ENCODE measurements around the gene ARAP1. TPM values are rescaled to one million over a fixed set of nuclear protein-coding genes. Genes with fewer than 3 reads are reported as not detected.
A peak's percentile ranks its signal among the peaks of the same experiment; 100 is the strongest.

The ARAP1 gene
- total RNA-seq, 1 donor from 2014 or later = 17.6 TPM

DNA sequence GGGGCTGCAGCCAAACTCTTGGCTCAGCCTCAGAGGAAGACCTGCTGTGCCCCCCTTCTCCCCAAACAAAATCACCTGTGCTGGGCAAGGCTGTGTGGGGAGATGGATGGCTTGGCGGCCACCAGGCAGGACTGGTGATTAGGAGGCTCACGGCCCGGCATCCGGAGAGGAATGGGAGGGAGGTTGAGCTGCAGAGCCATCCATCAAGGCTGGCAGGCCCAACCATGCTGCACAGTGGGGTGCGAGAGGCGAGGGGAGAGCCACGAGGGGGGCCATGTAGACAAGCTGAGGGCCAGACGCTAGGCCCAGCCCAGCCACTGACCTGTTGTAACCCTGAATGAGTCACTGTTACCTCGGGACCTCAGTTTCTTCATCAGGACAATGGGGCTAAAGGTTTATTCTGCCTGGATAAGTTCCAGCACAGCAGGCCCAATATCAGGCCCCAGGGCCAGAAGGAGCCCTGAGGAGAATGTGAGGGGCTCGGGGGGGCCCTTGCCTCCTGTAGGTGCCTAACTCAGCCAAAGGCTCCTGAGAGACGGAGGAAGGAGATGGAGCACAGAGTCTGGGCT is 96.2 kb downstream of the ARAP1 start:
- H3K9me3 ChIP-seq (ENCODE audit: low read depth) = no peaks in the 10 kb centered on the region
- H3K27ac ChIP-seq = no peak overlapping the region
- Mint-ChIP-seq H3K4me1 (peaks cover 65% of the 10 kb centered on the region), H3K27me3 (ENCODE audit: insufficient read depth, low read depth) (peaks cover 7% of the 10 kb centered on the region), H3K4me3 (no peak overlapping the region), H3K27ac (no peak overlapping the region), H3K9me3 (no peaks in the 10 kb centered on the region), H3K36me3 (no peaks in the 10 kb centered on the region)
- H3K4me2 ChIP-seq = no peak overlapping the region
- TF ChIP-seq, protein P1, sequence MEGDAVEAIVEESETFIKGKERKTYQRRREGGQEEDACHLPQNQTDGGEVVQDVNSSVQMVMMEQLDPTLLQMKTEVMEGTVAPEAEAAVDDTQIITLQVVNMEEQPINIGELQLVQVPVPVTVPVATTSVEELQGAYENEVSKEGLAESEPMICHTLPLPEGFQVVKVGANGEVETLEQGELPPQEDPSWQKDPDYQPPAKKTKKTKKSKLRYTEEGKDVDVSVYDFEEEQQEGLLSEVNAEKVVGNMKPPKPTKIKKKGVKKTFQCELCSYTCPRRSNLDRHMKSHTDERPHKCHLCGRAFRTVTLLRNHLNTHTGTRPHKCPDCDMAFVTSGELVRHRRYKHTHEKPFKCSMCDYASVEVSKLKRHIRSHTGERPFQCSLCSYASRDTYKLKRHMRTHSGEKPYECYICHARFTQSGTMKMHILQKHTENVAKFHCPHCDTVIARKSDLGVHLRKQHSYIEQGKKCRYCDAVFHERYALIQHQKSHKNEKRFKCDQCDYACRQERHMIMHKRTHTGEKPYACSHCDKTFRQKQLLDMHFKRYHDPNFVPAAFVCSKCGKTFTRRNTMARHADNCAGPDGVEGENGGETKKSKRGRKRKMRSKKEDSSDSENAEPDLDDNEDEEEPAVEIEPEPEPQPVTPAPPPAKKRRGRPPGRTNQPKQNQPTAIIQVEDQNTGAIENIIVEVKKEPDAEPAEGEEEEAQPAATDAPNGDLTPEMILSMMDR (IDR thresholded peaks at IDR 0.05) = no peak
- TF ChIP-seq EZH2 (IDR thresholded peaks at IDR 0.05) = no peak
- TF ChIP-seq EZH2phosphoT487 (IDR thresholded peaks at IDR 0.05) = no peak
- no peak for DNase-seq (ENCODE audit: low spot score)
- no peak overlapping the region for H3K4me3 ChIP-seq
- H3K9ac ChIP-seq = no peak overlapping the region
- H3K79me2 ChIP-seq (ENCODE audit: low read depth) = no peaks in the 10 kb centered on the region
- H3F3A ChIP-seq (ENCODE audit: low read depth) = peaks cover 21% of the 10 kb centered on the region
- H3K36me3 ChIP-seq = no peaks in the 10 kb centered on the region
- peaks cover 31% of the 10 kb centered on the region for H3K4me1 ChIP-seq
- no peak overlapping the region for H2AFZ ChIP-seq (replicated peaks)
- H4K20me1 ChIP-seq (ENCODE audit: low read depth) = no peaks in the 10 kb centered on the region
- no peaks in the 10 kb centered on the region for H3K27me3 ChIP-seq

DNA sequence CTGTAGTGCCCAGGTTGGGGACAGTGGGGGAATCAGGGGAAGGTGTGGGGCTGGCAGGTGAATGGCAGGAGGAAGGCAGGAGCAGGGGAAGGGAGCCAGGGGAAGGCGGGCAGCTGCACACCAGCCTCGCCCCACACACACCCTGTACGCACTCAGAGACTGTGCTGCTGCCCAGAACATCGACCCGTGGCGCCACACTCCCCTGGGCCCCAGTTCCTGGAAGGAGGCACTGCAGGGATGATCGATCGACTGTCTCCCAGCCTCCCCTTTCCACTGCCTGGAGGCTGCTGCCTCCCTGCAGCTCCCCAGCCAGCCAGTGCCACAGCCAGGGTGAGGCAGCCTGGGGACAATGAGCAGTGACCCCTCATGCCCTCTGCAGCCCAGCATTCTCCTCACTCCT is 97.2 kb downstream of the ARAP1 start:
- Histone ChIP-seq H3K4me2 (no peak overlapping the region), H3K79me2 (ENCODE audit: low read depth) (no peaks in the 10 kb centered on the region), H3K27ac (no peak overlapping the region), H3F3A (ENCODE audit: low read depth) (peaks cover 16% of the 10 kb centered on the region), H2AFZ (replicated peaks) (no peak overlapping the region), H3K4me3 (no peak overlapping the region), H3K27me3 (no peaks in the 10 kb centered on the region), H3K4me1 (peaks cover 24% of the 10 kb centered on the region), H3K9ac (no peak overlapping the region), H3K9me3 (ENCODE audit: low read depth) (no peaks in the 10 kb centered on the region), H3K36me3 (no peaks in the 10 kb centered on the region), H4K20me1 (ENCODE audit: low read depth) (no peaks in the 10 kb centered on the region)
- Mint-ChIP-seq H3K4me3 (no peak overlapping the region), H3K36me3 (no peaks in the 10 kb centered on the region), H3K27me3 (ENCODE audit: insufficient read depth, low read depth) (peaks cover 7% of the 10 kb centered on the region), H3K4me1 (peaks cover 66% of the 10 kb centered on the region), H3K9me3 (no peaks in the 10 kb centered on the region), H3K27ac (no peak overlapping the region)
- no peak for DNase-seq (ENCODE audit: low spot score)
- TF ChIP-seq, protein P1 (IDR thresholded peaks at IDR 0.05) = no peak
- TF ChIP-seq EZH2 (IDR thresholded peaks at IDR 0.05) (no peak), EZH2phosphoT487 (IDR thresholded peaks at IDR 0.05) (no peak)

DNA sequence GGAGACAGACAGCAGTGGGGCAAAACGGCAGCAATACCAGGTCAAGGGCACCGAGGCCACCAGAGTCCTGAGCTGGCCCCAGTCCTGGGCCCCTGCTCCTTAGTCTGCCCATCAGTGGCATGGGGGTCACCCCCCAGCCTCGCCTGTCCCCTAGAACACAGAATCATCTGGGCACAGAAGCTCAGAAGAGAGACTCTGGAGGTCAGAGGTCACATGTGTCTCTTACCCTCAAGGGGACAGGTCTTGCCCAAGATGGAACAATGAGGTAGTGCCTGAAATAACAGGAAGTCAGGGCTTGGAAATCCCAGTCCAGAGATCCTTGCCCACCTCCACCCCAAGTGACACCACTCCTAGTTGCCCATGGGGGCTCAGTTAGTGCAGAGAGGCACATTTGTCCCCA is 98.6 kb downstream of the ARAP1 start:
- Histone ChIP-seq H2AFZ (replicated peaks) (no peak overlapping the region), H3K36me3 (no peaks in the 10 kb centered on the region), H3F3A (ENCODE audit: low read depth) (peaks cover 16% of the 10 kb centered on the region), H3K9ac (no peak overlapping the region), H4K20me1 (ENCODE audit: low read depth) (no peaks in the 10 kb centered on the region), H3K79me2 (ENCODE audit: low read depth) (no peaks in the 10 kb centered on the region), H3K4me2 (peak overlapping the region; percentile 57), H3K9me3 (ENCODE audit: low read depth) (no peaks in the 10 kb centered on the region), H3K4me3 (no peak overlapping the region), H3K27me3 (no peaks in the 10 kb centered on the region), H3K27ac (no peak overlapping the region), H3K4me1 (peaks cover 24% of the 10 kb centered on the region)
- no peaks in the 10 kb centered on the region for H3K9me3 Mint-ChIP-seq
- peaks cover 63% of the 10 kb centered on the region for H3K4me1 Mint-ChIP-seq
- H3K36me3 Mint-ChIP-seq = no peaks in the 10 kb centered on the region
- peaks cover 7% of the 10 kb centered on the region for H3K27me3 Mint-ChIP-seq (ENCODE audit: insufficient read depth, low read depth)
- peak overlapping the region; percentile 76 for H3K27ac Mint-ChIP-seq
- H3K4me3 Mint-ChIP-seq = no peak overlapping the region
- DNase-seq (ENCODE audit: low spot score) = no peak
- no peak for TF ChIP-seq EZH2 (IDR thresholded peaks at IDR 0.05)
- TF ChIP-seq, protein P1 (IDR thresholded peaks at IDR 0.05) = no peak
- TF ChIP-seq EZH2phosphoT487 (IDR thresholded peaks at IDR 0.05) = no peak
